Measurements from ENCODE around the gene HSPB7. TPM values are rescaled to one million over a fixed set of nuclear protein-coding genes. Genes with fewer than 3 reads are reported as not detected.
A peak's percentile ranks its signal among the peaks of the same experiment; 100 is the strongest.

The HSPB7 gene
- total and polyA plus RNA-seq, 2 of the 8 experiments (the other 6 are each of a cell fraction or from before 2014, with no cell fraction given), result not detected

DNA sequence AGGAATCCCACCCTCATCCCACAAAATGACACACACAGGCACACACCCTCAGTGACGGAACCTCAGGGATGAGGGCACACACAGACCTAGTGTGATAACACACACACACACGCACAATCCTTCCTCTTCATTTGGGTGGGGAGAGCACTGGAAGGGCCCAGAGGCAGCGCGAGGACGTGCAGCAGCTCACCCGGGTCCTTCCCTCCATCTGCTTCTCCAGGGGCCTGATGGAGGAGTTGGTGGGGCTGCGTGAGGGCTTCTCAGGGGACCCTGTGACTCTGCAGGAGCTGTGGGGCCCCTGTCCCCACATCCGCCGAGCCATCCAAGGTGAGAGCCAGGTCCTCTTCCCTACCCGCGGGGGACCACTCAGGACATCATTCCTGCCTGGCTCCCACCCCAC, 4.5 kb upstream of the HSPB7 start:
- Histone ChIP-seq H3K56ac (replicated peaks; ENCODE audit: insufficient read length, low read depth, low read length) (no peak overlapping the region), H3K14ac (ENCODE audit: insufficient read length) (no peak overlapping the region), H4K8ac (ENCODE audit: extremely low read depth, insufficient read depth, low read length) (no peak overlapping the region), H3K36me3 (ENCODE audit: control insufficient read depth in 2 of 4, insufficient read depth in 4 of 4, low read length in 3 of 4) (no peaks in the 10 kb centered on the region), H2BK120ac (replicated peaks; ENCODE audit: low read depth, low read length) (no peak overlapping the region), H3K9ac (replicated peaks in 1 of 4; ENCODE audit: extremely low read depth in 1 of 4, low read depth in 3 of 4, low read length in 3 of 4) (no peak overlapping the region), H3K9me3 (ENCODE audit: insufficient read depth in 2 of 2, low read depth in 1 of 2, low read length in 1 of 2) (no peaks in the 10 kb centered on the region), H3K27ac (ENCODE audit: low read depth, low read length) (no peak overlapping the region), H2AK5ac (ENCODE audit: low read depth, low read length) (no peak overlapping the region), H3K79me1 (ENCODE audit: low read depth, low read length) (no peaks in the 10 kb centered on the region), H3K23me2 (ENCODE audit: low read depth, low read length) (no peaks in the 10 kb centered on the region), H3K18ac (ENCODE audit: extremely low read depth, low read length) (no peak overlapping the region), H4K5ac (ENCODE audit: insufficient read length, low read depth, low read length) (no peak overlapping the region), H3K27me3 (replicated peaks in 1 of 4; ENCODE audit: control insufficient read depth in 3 of 4, extremely low read depth in 1 of 4, insufficient read depth in 3 of 4, low read length in 3 of 4) (peaks cover 0 to 7% (median 2%) of the 10 kb centered on the region in 4 experiments; a peak in 3 of 7 replicates), H2BK5ac (ENCODE audit: low read depth, low read length) (0 out of 2 replicates have a peak overlapping the region, but pooled peaks have one; percentile 73), H3K23ac (ENCODE audit: insufficient read length) (no peak overlapping the region), H3K79me2 (ENCODE audit: control insufficient read depth in 1 of 2, insufficient read depth in 2 of 2, low read length in 2 of 2) (no peaks in the 10 kb centered on the region), H2AFZ (ENCODE audit: low read length) (no peak overlapping the region), H2BK20ac (ENCODE audit: low read length) (no peak overlapping the region), H3K4ac (replicated peaks; ENCODE audit: insufficient read length, low read depth, low read length) (no peak overlapping the region), H4K20me1 (replicated peaks in 1 of 2; ENCODE audit: control insufficient read depth in 1 of 2, insufficient read depth in 2 of 2, low read length in 2 of 2) (no peaks in the 10 kb centered on the region), H2BK12ac (ENCODE audit: low read depth, low read length) (no peak overlapping the region; the same call in 1 of the 2 replicates), H4K91ac (replicated peaks; ENCODE audit: insufficient read length, low read length) (no peak overlapping the region), H3K4me1 (replicated peaks in 1 of 4; ENCODE audit: control insufficient read depth in 3 of 4, insufficient read depth in 4 of 4, low read length in 3 of 4) (peaks cover 0 to 14% (median 7%) of the 10 kb centered on the region in 4 experiments; a peak in 5 of 7 replicates), H3K4me2 (ENCODE audit: insufficient read depth in 1 of 2, low read depth in 2 of 2, low read length in 2 of 2) (no peak overlapping the region), H3K4me3 (ENCODE audit: extremely low read depth in 1 of 4, insufficient read depth in 2 of 4, low read depth in 3 of 4, low read length in 4 of 4) (no peak overlapping the region), H2BK15ac (ENCODE audit: low read length) (no peak overlapping the region)
- 79% methylated on average over 10 of the region's 11 CpGs; no CpG with 5 or more reads in 1 of the 2 experiments for WGBS, 2 experiments (ENCODE audit: extremely low coverage in 1 of 2, insufficient coverage in 1 of 2, insufficient read length in 1 of 2, insufficient replicate concordance in 2 of 2, low coverage in 1 of 2, low lambda C conversion rate in 2 of 2, missing lambda C conversion rate in 1 of 2)
- CTCF ChIA-PET (ENCODE audit: partially characterized antibody), result interaction anchor here (1.3 to 6.7 kb wide), 3 partner anchors 10 to 230 kb away, joined by 3 to 74 read pairs (median 41); no protein-coding TSS in a partner anchor
- POLR2A ChIA-PET (ENCODE audit: partially characterized antibody), result interaction anchor here (1.1 kb wide), 1 partner anchor 10 kb away, joined by 3 read pairs; no protein-coding TSS in a partner anchor
- FAIRE-seq (no peak), DNase-seq (ENCODE audit: low read depth in 1 of 2, low spot score in 2 of 2) (no peak)
- TF ChIP-seq JUND (IDR thresholded peaks at IDR 0.05; ENCODE audit: low read length), result no peak
